Kidney epithelial cell (primary cell): Measurements from ENCODE around the gene FAM107B. TPM values are rescaled to one million over a fixed set of nuclear protein-coding genes. Genes with fewer than 3 reads are reported as not detected.

Experiments used
- DNase-seq: peaks from one replicate; pipeline ENCODE4 v3.0.0-alpha.2; 2010; ENCODE audit warnings: low read depth
- H3K27me3 ChIP-seq: 2 replicates; pipeline ENCODE4 v1.6.0; 2011; ENCODE audit warnings: low read length; ENCODE audit not compliant: control insufficient read depth, insufficient read depth
- H3K36me3 ChIP-seq: 2 replicates; pipeline ENCODE4 v1.5.1; 2011; ENCODE audit warnings: low read length; ENCODE audit not compliant: control insufficient read depth, insufficient read depth
- H3K4me3 ChIP-seq: 2 replicates; pipeline ENCODE4 v1.5.1; 2011; ENCODE audit warnings: low read depth, mild to moderate bottlenecking, control low read depth, low read length
- total RNA-seq: library from RNA; depleted of rRNA; stranded (reverse); fragments of >200 nt; gene quantifications from 2 replicates; pipeline ENCODE4 v1.2.3, GENCODE V29; 2015
- TF ChIP-seq, protein P1 (sequence below): IDR thresholded peaks from 2 replicates; pipeline ENCODE4 v1.5.1; 2011; ENCODE audit warnings: mild to moderate bottlenecking, moderate library complexity, low read length, control low read depth, inconsistent platforms; ENCODE audit not compliant: insufficient read depth, poor library complexity, severe bottlenecking

The FAM107B gene
- total RNA-seq, 1 donor from 2014 or later: 33.5 TPM

DNA sequence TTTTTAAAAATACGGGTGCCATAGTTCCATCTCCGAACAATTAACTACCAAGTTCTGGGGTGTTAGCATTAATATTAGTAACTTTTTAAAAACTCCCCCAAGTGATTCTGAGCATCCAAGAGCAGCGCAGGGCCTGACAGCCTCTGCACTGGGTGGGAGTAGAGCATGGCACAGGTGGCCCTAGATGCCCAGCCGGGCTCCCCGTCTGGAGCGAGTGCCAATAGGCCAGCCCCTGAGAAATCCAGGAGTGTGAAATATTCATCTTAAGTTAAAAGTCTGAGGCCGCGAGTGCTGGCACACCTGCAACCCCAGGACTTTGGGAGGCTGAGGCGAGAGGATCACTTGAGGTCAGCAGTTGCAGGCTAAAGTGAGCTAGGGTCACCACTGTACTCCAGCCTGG lies 16.2 kb downstream of the FAM107B start:
- no peak overlapping the region for H3K4me3 ChIP-seq
- TF ChIP-seq, protein P1, sequence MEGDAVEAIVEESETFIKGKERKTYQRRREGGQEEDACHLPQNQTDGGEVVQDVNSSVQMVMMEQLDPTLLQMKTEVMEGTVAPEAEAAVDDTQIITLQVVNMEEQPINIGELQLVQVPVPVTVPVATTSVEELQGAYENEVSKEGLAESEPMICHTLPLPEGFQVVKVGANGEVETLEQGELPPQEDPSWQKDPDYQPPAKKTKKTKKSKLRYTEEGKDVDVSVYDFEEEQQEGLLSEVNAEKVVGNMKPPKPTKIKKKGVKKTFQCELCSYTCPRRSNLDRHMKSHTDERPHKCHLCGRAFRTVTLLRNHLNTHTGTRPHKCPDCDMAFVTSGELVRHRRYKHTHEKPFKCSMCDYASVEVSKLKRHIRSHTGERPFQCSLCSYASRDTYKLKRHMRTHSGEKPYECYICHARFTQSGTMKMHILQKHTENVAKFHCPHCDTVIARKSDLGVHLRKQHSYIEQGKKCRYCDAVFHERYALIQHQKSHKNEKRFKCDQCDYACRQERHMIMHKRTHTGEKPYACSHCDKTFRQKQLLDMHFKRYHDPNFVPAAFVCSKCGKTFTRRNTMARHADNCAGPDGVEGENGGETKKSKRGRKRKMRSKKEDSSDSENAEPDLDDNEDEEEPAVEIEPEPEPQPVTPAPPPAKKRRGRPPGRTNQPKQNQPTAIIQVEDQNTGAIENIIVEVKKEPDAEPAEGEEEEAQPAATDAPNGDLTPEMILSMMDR: no peak
- H3K27me3 ChIP-seq: no peaks in the 10 kb centered on the region
- no peak for DNase-seq
- H3K36me3 ChIP-seq: no peaks in the 10 kb centered on the region

DNA sequence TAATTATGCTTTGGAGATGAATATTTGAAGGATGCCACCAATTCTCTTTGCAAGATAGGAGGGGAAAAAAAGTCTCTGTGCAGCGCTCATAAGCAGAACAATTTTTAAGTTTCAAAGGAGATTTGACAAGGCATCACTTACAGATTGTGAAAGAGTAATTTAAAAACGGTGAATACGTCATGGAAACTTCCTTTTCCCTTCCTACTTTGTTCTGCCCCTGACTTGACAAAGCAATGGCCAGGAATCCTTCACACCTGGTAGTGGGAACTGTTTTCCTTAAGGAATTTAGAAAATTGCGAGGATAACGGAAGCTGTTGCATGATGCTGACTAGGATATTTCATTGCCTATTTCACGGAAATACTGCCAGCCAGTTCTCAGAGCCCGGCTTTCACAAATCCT lies 16.7 kb downstream of the FAM107B start:
- H3K36me3 ChIP-seq: no peaks in the 10 kb centered on the region
- DNase-seq: no peak
- no peaks in the 10 kb centered on the region for H3K27me3 ChIP-seq
- H3K4me3 ChIP-seq: no peak overlapping the region
- TF ChIP-seq, protein P1: no peak

DNA sequence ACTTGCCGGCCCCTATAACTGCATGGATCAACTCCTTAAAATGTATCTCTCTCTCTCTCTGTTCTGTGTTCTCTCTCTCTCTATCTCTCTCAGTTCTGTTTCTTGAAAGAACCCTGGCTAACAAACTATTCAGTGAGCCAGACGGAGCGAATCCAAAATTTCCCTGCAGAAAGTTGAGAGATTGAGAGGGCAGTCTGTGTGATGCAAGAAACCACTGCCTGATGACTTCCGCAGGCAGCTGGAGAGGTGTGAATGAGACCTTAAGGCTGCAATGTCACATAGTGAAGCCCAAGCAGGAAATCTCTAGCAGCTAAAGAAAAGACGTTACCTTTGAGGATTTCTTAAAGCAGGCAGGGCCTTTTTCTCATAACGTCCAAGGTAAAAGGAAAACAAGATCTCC lies 17.3 kb downstream of the FAM107B start:
- TF ChIP-seq, protein P1: no peak
- H3K27me3 ChIP-seq: no peaks in the 10 kb centered on the region
- no peaks in the 10 kb centered on the region for H3K36me3 ChIP-seq
- no peak for DNase-seq
- H3K4me3 ChIP-seq: no peak overlapping the region

DNA sequence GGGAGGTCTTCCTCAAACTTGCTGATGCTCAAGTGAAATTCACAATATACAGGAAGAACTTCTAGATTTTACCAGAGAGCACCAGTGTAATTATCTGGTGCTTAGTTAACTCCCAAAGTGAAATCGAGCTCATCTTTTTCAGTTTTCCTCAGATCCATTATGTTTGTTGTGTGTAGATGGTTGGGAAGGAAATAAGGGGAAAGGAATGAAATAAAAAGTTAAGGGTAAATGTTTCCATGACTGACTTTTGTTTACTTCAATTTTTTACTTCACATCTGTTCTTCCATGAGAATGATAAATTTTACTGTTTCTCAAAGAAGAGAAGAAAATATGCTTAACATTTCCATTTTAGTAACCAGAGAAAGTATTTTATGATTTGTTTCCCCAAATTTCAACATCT lies 21.3 kb downstream of the FAM107B start:
- TF ChIP-seq, protein P1: no peak
- no peaks in the 10 kb centered on the region for H3K36me3 ChIP-seq

DNA sequence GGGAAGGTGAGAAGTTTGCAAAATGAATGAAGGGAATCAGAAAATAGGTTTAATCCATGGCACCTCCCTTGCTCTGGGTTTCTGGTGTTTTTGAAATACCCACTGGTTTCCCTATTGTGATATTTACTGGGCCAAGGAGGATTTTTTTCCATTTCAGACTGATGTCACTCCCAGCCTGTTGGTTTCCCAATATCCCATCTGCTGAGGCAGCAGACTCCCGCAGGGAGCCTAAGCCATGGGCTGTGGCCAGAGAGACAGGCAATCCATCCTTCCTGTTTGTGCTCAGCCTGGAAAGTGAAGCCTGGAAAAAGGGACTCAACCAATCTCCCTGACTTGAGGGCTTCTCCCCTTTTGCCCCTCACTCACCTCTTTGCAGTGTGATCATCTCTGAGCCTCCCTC lies 22.8 kb downstream of the FAM107B start:
- H3K27me3 ChIP-seq: no peaks in the 10 kb centered on the region
- H3K36me3 ChIP-seq: no peaks in the 10 kb centered on the region
- no peak overlapping the region for H3K4me3 ChIP-seq
- TF ChIP-seq, protein P1: no peak
- no peak for DNase-seq

More for the DNA sequence above, 21.3 kb downstream of the FAM107B start:
- Histone ChIP-seq H3K27me3 (no peaks in the 10 kb centered on the region), H3K4me3 (no peak overlapping the region)
- DNase-seq: no peak
